ENCODE data around the gene UBN2. TPM values are rescaled to one million over a fixed set of nuclear protein-coding genes. Genes with fewer than 3 reads are reported as not detected.

UBN2 gene
- total RNA-seq, 1 experiment from 2014 or later = 5.3 TPM

GRCh38 chr7:139231513-139232376 lies 708 bp downstream of the UBN2 start:
- peak; percentile 62 for DNase-seq (ENCODE audit: low read depth)

DNA sequence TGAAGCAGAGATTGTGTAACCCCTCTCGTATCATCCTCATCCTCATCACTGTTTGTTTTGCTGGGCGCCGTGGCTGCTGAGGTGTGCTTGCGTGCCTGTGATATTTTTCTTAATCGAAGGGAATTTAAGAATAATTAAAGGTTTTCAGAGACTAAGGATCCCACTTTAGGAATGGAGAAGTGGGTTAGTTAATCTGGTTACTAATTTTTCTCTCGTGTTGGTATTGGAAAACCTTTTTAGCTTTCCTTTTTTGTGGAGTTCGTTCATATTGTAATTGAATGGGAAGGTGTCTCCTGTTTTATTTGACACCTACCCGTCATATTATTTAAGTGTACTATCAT lies 1.3 kb downstream of the UBN2 start:
- no peak for DNase-seq (ENCODE audit: low read depth)

DNA sequence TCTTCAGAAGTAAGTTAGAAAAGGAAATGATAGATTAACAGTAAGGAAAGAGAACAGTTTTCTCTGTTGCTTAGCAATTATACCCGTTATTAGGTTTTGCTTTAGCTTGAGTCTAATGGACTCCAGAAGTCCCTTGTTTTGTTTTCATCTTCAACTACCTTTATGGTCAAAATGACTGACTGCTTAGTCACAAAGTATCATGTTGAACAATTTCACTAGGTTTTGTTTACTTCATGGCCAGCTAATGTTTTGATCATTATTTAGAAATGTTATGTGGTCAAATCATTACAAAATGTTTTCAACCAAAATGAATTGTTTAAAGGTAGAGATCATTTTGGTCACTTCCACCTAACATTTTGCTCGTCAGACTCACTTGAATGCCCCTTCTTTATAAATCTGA lies 1.9 kb downstream of the UBN2 start:
- peak; percentile 70 for DNase-seq (ENCODE audit: low read depth)

- no peak for DNase-seq (ENCODE audit: low read depth)
Measured at GRCh38 chr7:139241258-139241657, 10.2 kb downstream of the UBN2 start.

GRCh38 chr7:139242741-139243281 lies 11.8 kb downstream of the UBN2 start:
- DNase-seq (ENCODE audit: low read depth) = peak; percentile 59

DNA sequence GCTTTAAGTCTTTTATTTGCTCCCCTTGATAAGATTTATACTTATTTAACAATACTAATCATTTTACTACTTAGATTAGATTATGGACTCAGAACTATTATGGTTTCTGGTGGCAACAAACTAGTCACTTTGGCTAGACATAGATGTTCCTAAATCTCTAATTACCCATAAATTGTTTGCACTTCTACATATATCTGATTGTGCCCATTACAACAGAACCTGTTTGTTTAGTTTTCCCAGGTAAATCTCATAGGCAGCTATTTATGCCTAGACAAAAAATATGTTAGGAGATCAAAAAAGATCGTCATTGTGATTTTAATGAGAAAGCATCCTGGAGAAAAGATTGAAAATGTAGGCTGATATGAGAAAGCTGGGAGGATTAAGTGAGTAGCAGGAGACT lies 14.4 kb downstream of the UBN2 start:
- DNase-seq (ENCODE audit: low read depth) = no peak

DNA sequence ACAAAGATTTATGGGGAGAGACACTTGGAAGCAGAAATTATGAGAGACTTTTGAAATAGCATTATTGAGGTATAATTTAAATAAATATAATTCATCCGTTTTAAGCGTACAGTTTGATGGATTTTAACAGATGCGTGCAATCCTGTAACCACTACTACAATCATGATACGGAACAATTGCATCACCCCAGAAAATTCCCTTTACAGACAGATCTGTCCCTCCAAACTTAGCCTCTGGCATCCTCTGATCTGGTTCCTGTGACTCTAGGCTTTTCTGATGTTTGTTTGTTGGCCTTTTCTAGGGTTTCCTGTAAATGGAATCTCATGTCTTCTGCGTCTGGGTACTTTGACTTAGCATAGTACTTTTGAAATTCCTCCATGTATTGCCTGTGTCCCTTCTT lies 15.5 kb downstream of the UBN2 start:
- peak; percentile 69 for DNase-seq (ENCODE audit: low read depth)

GRCh38 chr7:139246905-139247304 lies 15.9 kb downstream of the UBN2 start:
- peak; percentile 88 for DNase-seq (ENCODE audit: low read depth)

DNA sequence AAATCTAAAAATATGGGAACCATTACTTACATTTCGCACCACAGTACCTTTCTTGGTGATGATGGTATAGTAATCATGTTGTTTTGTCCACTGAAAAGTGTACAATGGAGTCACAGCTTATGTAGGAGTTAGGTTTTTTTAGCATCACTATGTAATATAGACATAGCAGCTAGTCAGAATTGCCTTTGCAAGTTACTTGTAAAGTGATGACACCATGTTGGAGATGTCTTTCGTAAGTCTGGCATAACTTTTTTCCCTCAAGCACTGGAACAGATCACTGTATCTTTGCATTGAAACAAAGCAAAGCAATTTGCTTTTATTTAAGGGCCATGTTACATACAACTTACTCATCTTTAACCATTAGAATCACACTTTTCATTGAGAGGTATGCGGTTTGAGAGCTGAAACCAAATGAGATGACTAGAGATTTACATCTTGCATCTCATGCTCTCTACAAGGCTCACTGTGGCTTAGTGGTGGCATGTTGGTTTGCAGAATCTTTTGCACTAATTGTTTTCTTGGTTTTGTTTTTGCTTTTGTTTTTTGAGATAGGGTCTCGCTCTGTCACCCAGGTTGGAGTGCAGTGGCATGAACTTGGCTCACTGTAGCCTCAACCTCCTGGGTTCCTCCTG lies 18.3 kb downstream of the UBN2 start:
- DNase-seq (ENCODE audit: low read depth) = no peak

DNA sequence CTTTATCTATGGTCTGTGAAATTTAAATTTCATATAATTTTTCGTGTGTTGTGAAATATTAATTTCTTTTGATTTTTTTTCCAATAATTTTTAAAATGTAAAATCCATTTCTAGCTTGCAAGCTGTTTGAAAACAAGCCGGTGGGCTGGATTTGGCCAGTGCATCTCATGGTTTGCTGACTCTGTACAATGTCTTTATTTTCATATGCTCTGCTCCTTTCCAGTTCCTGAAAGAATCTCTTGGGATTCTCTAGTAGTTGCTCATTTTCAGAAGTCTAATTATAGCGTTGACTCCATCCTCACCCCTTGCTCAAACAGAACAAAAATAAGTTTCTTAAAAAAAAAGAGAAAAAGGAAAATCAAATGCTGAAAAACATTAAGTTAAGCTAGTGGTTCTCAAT lies 21.4 kb downstream of the UBN2 start:
- DNase-seq (ENCODE audit: low read depth) = peak; percentile 31

GRCh38 chr7:139254281-139254680 lies 23.2 kb downstream of the UBN2 start:
- DNase-seq (ENCODE audit: low read depth) = no peak

DNA sequence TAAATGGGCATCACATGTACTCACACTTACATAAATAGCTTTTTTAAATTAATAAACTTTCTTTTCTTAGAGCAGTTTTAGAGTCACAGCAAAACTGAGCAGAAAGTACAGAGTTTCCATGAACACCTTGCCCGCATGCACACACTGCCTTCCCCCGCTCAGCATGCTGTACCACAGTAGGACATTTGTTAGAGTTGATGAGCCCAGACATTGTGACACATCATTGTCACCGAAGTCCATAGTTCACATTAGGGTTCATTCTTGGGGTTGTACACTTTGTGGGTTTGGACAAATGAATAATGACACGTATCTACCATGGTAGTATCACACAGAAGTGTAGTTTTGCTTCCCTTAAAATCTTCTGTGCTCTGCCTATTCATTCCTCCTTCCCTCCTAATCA lies 23.7 kb downstream of the UBN2 start:
- DNase-seq (ENCODE audit: low read depth) = no peak

GRCh38 chr7:139255290-139255689 lies 24.3 kb downstream of the UBN2 start:
- DNase-seq (ENCODE audit: low read depth) = no peak

GRCh38 chr7:139259142-139259541 lies 28.1 kb downstream of the UBN2 start:
- no peak for DNase-seq (ENCODE audit: low read depth)

DNA sequence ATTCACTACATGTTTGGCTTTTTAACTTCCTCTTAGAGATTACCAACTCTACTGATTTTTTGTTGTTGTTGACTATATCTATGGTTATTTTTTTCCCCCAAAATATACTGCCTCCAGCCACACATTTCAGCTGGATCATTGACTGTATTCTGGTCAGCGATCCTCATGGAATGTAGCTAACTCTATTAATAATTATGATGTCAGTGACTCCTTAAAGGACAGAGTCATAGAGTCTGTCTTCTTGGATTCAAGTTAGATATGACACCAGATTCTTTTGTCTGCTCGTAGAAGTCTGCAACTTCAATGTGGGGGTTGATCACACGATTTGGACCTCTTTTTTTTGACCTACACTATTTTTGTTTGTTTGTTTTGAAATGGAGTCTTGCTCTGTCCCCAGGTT lies 33.2 kb downstream of the UBN2 start:
- DNase-seq (ENCODE audit: low read depth) = no peak

GRCh38 chr7:139265673-139266072 lies 34.6 kb downstream of the UBN2 start:
- DNase-seq (ENCODE audit: low read depth) = no peak

DNA sequence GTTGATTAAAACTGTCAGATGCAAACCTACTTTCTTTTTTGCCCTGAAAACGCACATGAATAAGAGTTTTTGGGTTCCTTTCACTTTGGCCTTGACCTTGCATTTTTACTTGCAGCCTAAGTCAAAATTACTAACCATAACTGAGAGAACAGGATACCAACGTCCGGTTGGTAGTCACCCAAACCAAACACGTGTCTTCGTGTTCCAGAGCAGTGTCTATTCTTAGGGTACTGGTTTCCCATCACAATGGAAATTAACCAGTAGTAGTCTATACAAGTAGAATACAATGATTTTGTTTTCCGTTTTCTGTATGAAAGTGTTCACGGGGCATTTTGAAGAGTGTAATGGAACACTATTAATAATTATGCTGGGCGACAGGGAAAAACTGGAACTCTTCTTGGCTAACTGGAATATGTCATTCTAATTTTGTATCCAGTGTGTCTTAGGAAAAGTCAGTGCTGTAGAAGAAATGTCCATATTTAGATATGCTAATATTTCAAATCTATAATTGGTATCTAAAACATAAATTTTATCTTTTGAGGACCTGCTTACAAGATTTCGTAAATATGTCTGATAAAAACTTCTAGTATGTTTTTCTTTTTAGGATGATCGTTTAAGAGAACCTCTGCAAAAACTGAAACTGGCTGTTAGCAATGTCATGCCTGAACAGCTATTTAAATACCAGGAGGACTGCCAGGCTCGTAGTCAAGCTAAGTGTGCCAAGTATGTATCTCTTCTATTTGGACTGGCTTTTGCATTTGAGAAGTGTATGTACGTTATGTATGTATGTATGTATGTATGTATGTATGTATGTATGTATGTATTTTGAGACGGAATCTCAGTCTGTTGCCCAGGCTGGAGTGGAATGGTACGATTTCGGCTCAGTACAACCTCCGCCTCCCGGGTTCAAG lies 40.9 kb downstream of the UBN2 start:
- DNase-seq (ENCODE audit: low read depth) = no peak

DNA sequence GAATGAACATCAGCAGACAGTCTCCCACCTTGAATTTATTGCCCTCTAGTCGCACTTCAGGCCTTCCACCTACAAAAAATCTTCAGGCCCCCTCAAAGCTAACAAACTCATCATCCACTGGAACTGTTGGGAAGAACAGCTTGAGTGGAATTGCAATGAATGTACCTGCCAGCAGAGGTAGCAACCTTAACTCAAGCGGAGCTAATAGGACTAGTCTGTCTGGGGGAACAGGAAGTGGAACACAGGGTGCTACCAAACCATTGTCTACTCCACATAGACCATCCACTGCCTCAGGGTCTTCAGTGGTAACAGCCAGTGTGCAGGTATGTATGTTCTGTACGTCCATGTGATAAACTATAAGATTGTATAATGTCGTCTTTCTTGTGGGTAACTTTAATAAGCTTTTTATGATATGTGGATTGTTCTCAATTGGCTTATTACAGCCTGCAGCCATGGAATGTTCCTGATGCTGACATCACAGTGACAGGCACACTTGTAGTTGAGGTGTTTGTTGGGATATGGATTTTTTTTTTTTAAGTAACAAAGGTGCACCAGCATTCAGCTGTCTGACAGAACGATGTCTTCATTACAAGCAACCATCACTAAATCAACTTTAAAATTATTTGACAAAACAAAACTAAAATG lies 53.3 kb downstream of the UBN2 start:
- DNase-seq (ENCODE audit: low read depth) = no peak

DNA sequence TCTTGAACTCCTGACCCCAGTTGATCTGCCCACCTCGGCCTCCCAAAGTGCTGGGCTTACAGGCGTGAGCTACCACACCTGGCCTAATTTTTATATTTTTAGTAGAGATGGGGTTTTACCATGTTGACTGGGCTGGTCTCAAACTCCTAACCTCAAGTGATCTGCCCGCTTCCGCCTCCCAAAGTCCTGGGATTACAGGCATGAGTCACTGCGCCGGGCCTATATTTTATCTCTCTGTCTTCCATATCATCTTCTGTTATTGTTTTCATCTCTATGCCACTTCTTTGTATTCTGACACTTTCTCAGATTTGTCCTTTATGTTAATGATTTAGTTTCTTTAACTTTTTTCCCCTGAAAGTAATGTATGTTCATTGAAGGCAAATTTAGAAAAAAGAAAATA lies 55.1 kb downstream of the UBN2 start:
- no peak for DNase-seq (ENCODE audit: low read depth)

DNA sequence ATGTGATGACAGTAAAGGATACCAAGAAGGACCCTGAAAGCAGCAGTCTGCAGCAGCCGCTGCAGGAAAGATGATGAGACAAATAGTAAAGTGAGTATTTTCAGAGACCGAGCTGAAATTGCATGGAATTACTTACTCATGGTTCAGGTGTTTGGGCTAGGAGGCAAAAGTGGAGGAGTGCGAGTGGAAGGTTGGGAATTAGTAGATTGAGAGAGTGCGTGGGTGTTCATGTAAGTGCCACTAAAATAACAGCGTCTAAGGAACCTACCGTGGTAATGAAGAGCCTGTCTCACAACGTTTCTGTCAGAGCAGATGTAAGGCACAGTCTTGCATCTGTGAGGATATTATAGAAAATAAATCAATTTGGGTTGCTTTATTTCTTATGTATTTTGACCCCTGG lies 61.8 kb downstream of the UBN2 start:
- no peak for DNase-seq (ENCODE audit: low read depth)

DNA sequence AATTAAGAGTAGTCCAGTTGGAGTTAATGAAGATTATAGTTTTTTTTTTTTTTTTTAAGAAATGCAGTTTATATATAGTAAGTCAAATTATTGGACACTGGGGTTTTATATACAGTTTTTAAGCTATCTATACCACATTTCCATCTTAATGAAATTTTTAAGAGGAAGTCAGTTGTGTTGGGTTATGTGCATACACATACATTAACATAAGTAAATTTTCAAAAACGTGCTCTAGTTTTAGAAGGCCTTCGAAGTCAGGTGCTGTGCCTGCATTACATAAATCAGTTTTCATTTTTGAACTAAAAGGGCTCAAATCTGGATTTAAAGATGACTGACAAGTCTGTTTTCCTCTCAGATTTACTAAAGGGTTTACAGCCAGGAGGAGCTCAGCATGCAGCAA lies 62.5 kb downstream of the UBN2 start:
- no peak for DNase-seq (ENCODE audit: low read depth)

- no peak for DNase-seq (ENCODE audit: low read depth)
Measured at GRCh38 chr7:139294241-139294640, 63.2 kb downstream of the UBN2 start.
